GM19395 (cell line): ENCODE data around the gene TXNDC11.

ENCODE experiments used
- ATAC-seq: cut with Tn5 transposase; IDR thresholded peaks from one replicate; pipeline ENCODE4 v1.9.1; 2021; ENCODE audit warnings: mild to moderate bottlenecking, moderate library complexity; ENCODE audit not compliant: unreplicated experiment

Gene TXNDC11

DNA sequence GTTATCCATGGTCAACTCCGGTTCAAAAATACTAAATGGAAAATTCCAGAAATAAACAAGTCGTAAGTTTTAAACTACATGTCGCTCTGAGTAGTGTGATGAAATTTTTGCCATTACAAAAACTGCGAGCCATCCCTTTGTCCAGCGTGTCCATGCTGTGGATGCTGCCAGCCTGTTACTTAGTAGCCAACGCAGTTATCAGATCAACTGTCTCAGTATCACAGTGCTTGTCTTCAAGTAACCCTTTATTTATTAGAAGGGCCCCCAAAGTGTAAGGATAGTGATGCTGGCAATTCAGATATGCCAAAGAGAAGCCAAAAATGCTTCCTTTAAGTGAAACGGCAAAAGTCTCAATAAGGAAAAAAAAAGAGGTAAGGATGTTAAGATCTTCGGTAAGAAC lies 50.5 kb downstream of the TXNDC11 start:
- no peak for ATAC-seq

DNA sequence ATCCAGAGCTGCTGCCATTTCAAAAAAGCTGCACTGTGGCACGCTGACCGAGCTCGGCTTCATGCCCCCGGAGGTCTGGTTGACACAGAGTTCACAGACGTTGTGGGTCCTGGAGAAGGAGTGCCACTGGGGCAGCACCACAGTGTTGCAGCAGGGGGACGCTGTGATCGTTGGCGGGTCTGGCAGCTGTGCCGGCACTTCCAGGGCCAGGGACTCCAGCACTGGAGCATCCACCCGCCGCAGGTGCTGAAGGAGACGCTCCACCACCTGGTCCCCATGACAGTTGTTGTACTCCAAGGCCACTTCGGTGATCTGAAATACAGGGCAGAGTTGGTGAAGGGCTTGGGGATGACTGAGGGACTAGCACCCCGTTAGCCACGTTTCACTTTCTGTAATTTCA lies 50.9 kb downstream of the TXNDC11 start:
- ATAC-seq, result no peak

DNA sequence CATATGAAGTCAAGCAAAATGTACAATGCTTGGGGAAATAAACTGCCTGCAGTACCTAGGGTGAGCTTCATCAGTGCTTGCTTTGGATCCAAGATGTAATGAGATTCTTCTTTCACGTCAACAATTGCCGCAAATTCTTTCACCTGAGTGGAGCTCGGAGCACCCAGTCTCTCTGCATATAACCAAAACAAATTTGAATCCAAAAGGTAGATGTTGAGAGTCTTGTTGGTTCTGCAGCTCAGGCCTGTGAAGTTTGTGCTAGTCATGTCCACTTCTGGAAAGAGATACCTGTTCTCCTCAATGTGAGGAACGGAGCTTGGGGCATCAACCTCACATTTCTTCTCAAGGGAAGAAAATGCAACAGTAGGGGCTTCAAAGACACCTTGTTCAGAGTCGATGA lies 51.4 kb downstream of the TXNDC11 start:
- ATAC-seq, result no peak

DNA sequence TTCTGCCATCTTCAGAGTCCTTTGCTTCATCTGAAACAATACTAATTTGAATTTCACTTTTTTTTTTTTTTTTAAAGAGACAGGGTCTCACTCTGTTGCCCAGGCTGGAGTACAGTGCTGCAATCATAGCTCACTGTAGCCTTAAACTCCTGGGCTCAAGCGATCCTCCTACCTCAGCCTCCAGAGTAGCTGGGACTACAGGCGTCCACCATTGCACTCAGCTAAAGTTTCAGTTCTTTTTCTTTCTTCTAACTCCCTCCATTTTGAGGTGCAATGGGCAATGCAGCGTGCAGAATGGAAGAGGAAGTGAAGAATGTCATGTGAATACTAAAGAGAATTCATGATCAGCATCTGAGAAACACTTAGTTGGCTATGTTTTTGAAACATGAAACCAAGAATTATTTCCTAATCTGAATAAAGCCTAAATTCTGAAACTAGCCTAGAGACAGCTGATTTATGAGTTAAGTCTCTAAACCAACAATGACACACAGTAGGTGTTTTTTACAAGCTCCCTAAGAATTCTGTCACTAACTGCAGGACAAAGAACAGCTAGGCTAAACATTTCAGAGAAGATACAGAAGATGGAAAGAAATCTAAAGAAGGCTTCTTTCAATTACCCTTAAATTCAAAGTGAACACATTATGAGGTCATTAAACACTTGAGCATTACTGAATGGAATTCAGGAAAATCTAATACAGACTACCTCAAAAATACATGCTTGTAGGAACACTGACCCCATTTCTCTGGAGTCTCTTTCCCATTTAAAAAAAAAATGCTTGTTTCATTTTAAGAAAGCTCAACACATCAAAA lies 53.4 kb downstream of the TXNDC11 start:
- ATAC-seq, result peak; percentile 87

DNA sequence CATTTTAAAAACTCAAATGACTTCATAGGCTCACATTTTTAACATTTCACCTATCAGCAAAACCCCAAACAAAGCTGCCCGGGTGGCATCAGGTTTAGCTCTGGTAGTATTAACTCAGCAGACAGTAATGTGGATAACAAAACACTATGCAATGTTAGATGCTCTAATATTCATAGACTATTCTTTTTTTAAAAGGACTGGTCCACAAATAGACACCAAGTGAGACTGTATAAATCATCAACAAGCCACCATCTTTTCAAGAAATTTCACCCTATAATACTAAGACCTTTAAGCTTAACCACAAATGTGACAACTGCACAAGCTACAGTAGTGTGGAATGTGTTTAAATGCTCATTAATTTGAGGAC lies 54.2 kb downstream of the TXNDC11 start:
- ATAC-seq, result peak; percentile 11

DNA sequence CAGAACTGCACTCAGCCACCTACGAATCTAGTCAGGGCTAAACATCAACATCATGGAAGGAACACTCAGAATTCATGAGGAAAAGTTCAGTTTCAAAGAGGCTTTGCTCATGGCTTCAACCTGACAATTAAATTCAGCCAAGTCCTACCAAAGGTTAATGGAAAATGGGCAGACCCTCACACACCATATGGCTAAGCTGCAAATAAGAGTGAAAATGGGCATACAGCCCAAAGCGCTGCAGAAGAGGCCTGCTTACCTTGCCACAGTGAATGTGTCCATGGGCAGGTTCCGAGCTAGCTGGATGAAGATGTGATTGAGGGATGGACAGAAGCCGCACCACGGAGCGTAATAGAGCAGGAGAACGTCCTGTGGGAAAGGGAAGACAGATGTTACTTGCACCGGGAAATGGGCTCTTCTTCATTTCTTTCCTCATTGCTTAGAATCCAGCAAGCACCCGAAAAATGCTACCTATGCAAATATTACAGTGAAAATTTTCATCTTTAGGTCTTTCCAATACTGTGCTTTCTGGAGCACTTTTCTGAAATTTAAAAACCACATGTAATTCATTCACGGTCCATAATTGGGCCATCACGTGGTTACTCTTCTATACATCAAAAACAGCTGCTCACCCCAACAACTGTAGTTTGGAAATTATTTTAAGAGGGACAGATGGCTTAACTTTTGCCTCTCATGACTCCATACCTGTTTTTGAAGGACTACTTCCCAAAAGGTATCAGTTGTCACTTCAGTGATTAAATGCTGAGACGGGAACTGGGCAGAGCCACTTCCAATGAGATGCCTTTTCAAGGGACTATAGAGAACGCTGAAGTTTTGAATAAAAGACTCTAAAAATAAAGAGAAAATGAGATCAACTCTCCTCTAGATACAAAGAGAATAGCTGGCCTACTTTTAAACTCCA lies 54.8 kb downstream of the TXNDC11 start:
- no peak for ATAC-seq

DNA sequence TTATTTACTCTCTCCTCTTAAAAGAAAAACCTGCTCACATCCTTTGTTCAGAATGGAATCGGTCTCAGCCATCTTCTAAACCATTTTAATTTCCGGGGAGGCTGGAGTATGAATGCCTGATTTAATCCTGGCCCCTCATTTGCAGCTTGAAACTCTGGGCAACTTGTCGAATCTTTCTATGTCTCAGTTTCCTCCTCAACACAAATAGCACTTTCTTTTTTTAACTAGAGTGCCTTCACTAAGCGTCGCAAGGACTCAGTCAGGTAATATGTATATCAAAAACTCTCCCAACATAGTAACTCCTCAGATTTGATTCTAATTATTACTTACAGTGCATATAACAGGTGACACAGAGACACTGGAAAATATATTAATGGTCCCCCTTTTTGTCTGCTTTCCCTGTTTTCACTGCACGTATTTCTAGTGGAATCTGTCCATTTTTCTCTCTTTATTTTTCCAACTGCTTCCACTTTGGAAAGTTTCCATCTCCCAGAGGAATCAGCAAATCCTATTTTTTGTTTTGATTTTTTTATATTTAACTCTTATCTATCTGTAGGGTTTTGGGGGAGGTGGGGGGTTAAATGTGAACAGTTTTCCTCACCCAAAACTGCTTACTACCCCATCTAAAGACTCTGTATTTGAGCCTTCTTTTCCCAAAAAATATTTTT lies 55.8 kb downstream of the TXNDC11 start:
- no peak for ATAC-seq

DNA sequence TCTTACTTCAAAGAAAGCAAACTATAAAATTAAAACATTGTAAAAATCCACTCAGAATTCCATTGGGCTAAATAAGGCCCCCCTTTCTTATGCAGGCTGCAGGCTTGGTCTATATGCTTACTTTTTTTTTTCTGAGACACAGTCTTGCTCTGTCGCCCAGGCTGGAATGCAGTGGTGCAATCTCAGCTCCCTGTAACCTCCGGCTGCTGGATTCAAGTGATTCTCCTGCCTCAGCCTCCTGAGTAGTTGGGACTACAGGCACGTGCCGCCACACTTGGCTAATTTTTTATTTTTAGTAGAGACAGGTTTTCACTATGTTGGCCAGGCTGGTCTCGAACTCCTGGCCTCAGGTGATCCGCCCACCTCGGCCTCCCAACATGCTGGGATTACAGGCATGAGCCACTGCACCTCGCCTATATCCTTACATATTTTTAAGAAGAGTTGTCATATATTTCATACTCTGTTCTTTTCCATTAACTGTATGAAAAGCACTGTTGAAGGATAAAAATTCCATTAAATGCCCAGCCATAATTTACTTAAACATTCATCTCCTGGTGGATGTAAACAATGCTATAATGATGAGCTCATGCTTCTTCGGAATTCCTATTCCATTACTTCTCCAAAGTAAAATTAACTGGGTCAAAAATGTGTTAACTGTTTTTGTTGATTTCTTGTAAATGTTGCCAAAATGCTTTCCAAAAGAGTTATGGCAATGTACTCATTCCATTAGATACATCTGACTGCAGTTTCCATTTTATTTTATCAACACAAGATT lies 56.6 kb downstream of the TXNDC11 start:
- ATAC-seq, result no peak

DNA sequence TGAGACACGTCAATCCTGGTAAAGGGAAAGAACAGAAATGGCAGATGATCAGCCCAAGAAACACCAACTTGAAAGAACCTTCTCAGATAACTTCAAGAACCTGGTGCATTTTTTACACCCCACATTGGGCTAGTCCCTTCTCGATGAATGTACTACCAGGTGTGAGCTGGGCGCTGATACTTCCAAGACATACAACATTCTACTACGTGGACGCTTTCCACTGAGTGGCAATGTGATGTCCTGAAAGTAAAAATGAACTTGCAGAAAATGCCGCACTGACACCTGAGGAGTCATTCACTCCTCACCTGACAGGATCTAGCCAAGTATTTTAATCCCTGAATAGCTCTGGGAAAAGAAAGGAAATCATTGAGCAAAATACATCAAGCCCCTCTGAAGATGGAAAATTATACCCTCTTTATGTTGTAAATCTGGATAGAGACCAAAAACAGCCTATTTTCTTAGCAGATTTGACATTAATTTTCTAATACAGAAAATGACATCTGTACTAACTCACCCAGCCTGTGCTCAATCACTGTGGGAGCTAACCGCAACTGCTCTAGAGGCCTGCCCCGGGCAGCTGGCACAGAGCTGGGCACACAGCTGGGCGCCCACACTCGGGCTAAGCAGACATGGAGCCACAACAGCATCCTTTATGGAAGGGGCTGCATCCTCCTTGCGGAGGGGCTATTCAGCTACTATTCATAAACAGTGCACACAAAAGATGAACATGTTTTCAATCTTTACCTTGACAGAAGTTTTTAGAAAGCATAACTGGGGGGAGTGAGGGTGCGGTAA lies 58.2 kb downstream of the TXNDC11 start:
- ATAC-seq, result no peak

DNA sequence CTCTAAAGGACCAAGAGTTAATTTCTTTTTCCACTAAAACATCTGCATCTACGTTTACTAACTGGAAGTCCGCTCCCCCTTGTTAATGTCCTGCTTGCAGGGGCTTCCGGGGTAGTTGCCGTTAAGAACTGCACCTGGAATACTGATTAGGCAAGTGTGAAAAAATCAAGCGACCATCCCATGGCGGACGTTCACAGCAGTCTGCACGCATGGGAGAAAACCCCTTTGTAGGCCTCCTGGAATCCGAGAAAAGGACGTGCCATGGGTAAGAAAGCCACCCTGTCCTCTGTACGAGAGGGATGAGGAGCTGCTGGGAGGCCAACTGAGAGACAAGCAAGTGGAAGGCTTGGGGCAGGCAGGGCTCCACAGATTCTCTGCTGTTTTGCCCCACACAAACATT lies 59.5 kb downstream of the TXNDC11 start:
- no peak for ATAC-seq

DNA sequence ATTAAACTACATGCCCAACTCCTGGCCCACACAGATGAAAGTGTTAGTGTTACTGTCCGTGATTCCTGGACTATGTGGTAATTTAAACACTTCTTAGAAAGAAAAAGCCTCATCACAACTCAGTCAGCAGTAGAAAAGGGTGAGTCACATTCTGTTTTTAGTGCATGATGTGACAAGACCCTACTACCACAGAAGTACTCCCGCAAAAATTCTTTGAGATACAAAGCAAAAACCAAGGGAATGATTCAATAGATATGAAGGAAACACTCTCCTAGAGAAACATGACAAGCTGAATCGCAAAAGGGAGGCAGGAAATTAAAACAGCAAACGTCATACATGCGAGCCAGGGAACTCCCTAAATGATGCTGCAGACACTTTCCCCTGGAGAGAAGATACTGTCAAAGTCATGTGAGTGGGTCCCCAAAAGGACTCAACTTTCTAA lies 60.0 kb downstream of the TXNDC11 start:
- peak; percentile 32 for ATAC-seq

DNA sequence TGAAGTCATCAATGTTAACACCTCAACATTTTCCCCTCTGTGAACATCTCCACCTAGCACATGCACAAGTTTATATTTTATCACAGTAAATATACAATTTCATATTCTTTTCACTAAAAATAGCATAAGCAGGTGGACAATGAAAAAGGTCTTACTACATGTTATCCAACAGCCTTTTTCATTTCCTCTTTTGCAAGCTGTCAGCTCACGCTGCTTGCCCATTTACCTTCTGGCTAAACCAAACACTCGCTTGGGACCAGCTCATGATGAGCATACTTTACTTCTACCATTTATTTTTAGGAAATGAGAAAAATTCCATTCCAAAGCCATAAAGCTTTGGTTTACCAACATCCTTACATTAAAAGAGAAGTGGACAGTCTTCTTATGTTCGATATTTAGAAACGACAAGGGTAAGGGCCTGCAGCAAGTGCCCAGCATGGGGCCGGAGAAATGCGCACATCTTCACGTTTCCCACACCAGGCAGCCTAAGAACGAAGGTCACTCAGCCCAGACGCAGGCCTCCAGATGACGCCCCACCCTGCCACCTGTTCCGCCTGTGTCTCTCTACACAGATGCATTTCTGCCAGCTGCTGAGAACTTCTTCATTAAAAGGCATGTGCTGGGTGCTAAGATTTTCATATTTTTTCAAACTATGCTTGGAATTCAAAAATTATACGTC lies 60.5 kb downstream of the TXNDC11 start:
- ATAC-seq, result peak; percentile 53

DNA sequence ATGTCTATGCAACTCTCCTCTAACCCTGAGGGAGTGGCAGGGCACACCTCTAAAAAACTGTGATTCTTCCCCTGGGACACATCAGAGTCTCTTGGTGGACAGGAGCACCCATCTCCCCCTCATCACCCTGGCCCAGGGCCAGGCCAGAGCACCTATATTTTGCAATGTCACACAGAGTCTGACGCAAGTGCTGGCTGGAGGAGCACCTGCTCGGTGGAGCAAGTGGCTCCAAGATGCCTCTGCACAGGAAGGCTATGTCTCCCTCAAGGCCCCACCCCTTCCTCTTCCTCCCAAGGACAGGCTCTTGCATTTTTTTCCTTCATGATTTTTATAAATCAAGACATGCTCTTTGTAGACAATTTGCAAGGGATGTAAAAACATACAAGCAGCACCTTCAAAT lies 61.1 kb downstream of the TXNDC11 start:
- peak; percentile 36 for ATAC-seq

DNA sequence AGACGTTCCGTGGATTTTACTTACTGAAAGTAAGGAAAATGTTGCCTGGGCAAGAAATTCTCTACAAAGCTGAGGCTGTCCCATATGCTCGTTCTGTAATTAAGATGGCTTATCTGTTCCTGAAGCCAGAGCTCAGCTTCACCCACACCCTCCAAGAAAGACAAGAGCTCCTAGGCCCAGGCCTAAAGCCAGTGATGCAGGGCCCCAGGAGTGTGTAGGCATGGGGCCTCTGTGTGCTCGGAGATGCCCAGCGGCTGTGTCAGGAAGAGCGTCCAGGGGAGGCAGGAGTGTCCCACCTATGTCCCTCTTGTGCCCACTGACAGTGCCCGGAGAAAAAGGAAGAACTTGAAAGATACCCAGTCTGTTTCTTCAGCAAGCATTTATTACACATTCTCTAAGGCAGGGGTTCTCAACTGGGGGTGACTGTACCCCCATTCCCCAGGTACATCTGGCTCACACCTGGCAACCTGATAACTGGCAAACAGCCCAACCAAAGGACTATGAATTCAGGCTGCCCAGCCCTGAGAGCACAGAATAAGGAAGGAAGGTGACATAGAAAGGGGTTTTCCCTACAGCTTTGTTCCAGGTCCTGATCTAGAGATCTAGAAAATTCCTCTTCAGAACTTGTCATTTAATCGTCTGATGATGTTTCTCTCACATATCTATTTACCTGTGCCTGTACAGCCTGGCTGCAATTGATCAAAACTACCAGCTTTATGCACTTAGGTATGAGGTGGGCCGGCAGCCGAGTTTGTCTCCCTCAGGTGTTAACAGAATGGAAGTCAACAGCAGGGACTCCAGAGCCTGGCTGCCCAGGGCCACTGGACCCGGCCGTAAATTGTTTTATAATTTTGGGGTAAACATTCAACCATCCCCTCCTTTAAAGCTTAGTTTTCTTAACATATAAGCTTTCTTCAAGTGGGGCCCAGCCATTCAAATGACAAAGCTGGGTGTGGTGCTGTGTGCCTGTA lies 62.4 kb downstream of the TXNDC11 start:
- no peak for ATAC-seq

DNA sequence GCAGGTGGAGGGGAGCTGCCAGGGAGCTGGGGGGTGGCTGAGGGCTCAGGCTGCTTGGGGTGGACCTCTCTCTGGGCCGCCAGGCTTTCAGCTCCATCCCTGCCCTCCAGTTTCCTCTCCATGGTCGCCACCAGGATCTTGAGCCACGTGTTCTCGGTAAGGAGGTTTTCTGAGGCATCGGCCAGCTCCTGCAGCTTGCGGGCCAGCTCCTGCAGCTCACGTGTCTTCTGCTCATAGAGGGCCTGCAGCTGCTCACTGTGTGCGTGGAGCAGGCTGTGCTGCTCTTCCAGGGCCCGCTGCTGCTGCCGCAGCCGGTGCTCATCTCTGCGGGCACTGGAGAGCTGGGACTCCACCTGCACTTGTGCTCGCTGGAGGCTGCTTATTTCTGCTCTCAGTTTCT lies 63.4 kb downstream of the TXNDC11 start:
- no peak for ATAC-seq

DNA sequence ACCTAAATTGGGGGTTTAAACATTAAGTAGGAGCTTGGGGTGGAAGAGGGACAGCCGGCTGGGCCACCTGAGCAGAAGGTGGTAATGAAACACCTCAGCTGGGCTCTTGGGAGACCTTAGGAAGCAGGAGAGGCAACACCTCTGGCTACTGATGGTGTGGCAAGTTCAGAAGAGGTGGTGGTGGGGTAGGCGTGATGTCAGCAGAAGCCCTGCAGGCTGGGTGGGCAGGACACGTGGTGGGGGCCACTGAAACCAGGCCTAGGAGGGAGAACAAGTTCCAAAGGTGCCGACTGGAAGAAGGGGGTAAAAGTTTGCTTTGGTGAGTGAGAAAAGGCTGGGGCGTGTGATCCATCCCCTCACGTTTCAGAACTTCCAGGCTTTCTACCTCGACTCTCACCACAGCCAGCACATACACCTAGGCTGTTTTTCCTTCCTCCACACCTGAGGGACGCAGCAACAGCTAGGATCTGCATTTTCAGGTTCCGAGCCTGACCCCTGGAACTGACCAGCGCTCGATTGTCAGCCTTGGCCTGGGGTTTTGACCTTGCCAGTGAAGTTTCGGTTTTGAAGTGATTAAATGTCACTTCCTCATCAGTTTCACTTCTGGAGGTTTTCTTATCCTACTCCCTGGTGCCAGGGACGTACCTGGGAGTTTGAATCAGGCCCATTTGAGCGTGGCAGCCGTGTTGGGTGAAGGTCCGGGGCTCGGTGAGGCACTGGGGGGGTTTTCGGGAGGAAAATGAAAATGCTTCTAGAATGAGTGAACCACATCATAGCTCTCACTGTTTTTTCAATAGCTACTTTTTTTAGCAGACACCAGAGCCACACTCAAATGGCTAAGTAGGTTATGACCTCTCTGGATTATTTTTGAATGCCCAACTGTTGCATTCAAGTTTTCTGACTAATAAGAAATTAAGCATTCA lies 64.4 kb downstream of the TXNDC11 start:
- no peak for ATAC-seq

DNA sequence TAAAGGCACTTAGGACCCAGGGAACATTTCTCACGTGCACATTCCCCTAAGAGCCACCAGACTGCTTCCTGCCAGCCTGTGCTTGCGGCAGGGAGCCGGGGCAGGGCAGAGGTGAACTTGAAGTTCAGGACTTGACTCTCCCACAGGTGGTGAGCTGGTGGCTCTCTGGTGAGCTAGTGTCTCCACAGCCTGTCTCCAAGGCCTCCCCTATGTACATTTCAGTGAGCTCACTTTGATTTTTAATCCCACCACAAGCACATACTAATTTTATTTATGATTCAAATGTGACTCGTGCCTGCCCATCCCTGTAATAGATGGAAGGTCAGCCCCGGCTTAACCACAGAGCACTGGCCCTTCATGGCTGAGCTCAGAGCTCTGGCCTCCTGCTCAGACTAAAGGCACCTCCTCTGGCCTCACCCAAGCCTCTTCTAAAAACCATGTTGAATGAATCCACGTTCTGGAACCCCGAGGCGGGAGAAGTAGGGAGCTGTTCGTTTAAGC lies 65.2 kb downstream of the TXNDC11 start:
- ATAC-seq, result no peak
